GM23338 (cell line): ENCODE data around the gene RAB15. TPM values are rescaled to one million over a fixed set of nuclear protein-coding genes. Genes with fewer than 3 reads are reported as not detected.

Source experiments
- ATAC-seq: fragments of 200-7000 bp; cut with Tn5 transposase; 3 replicates; pipeline ENCODE4 v1.9.1; 2020
- DNase-seq: peaks from one replicate; pipeline ENCODE4 v3.0.0-alpha.2; 2015; ENCODE audit warnings: low spot score
- H2AFZ ChIP-seq: fragments of 200-600 bp; sonication (generic); 2 replicates; pipeline ENCODE4 v1.8.0; 2016; ENCODE audit warnings: antibody characterized with exemption, mild to moderate bottlenecking, moderate library complexity
- H3F3A ChIP-seq: fragments of 200-600 bp; sonication (generic); replicated peaks from 2 replicates; pipeline ENCODE4 v1.8.0; 2017; ENCODE audit warnings: antibody characterized with exemption, mixed run types, low read depth
- H3K27ac ChIP-seq: fragments of 200-600 bp; sonication (generic); 2 replicates; pipeline ENCODE4 v1.6.1; 2016; ENCODE audit warnings: low read depth
- H3K27me3 ChIP-seq: fragments of 200-600 bp; sonication (generic); 2 replicates; pipeline ENCODE4 v1.8.0; 2016; ENCODE audit warnings: mild to moderate bottlenecking, mixed run types, moderate library complexity; ENCODE audit not compliant: insufficient read depth
- H3K36me3 ChIP-seq: fragments of 200-600 bp; sonication (generic); 2 replicates; pipeline ENCODE4 v1.8.0; 2016; ENCODE audit warnings: mild to moderate bottlenecking; ENCODE audit not compliant: insufficient read depth
- H3K4me1 ChIP-seq: fragments of 200-600 bp; sonication (generic); 2 replicates; pipeline ENCODE4 v1.8.0; 2016; ENCODE audit warnings: mild to moderate bottlenecking, moderate library complexity; ENCODE audit not compliant: insufficient read depth
- H3K4me2 ChIP-seq: fragments of 200-600 bp; sonication (generic); 2 replicates; pipeline ENCODE4 v1.7.1; 2017; ENCODE audit warnings: mixed run types
- H3K4me3 ChIP-seq: fragments of 200-600 bp; sonication (generic); 2 replicates; pipeline ENCODE4 v1.6.1; 2016; ENCODE audit warnings: mixed run types
- H3K79me2 ChIP-seq: fragments of 200-600 bp; sonication (generic); replicated peaks from 2 replicates; pipeline ENCODE4 v1.8.0; 2017; ENCODE audit warnings: mild to moderate bottlenecking; ENCODE audit not compliant: insufficient read depth
- H3K9me2 ChIP-seq: fragments of 200-600 bp; sonication (generic); 2 replicates; pipeline ENCODE4 v1.8.0; 2017; ENCODE audit not compliant: insufficient read depth
- H4K20me1 ChIP-seq: fragments of 200-600 bp; sonication (generic); replicated peaks from 2 replicates; pipeline ENCODE4 v1.8.0; 2017; ENCODE audit warnings: mild to moderate bottlenecking; ENCODE audit not compliant: insufficient read depth
- H3K27ac Mint-ChIP-seq: 2 replicates; pipeline ENCODE4 v1.8.0; 2020; ENCODE audit warnings: inconsistent platforms, mild to moderate bottlenecking, moderate library complexity, mixed read lengths
- H3K27me3 Mint-ChIP-seq: 3 replicates; pipeline ENCODE4 v1.8.0; 2022; ENCODE audit warnings: low read depth, mild to moderate bottlenecking, moderate library complexity, mixed read lengths, inconsistent platforms; ENCODE audit not compliant: insufficient read depth, poor library complexity
- H3K36me3 Mint-ChIP-seq: 3 replicates; pipeline ENCODE4 v1.8.0; 2021; ENCODE audit warnings: low read depth, mild to moderate bottlenecking, inconsistent platforms, moderate library complexity, mixed read lengths
- H3K4me1 Mint-ChIP-seq: 3 replicates; pipeline ENCODE4 v1.8.0; 2020; ENCODE audit warnings: mild to moderate bottlenecking, inconsistent platforms, mixed read lengths
- H3K4me3 Mint-ChIP-seq: 3 replicates; pipeline ENCODE4 v1.8.0; 2021; ENCODE audit warnings: moderate library complexity, mild to moderate bottlenecking, inconsistent platforms, mixed read lengths
- H3K9me3 Mint-ChIP-seq: 3 replicates; pipeline ENCODE4 v1.8.0; 2020; ENCODE audit warnings: moderate library complexity, mild to moderate bottlenecking, inconsistent platforms, mixed read lengths
- CREB1 ChIP-seq: fragments of 250-450 bp; sonication (Bioruptor Pico); IDR thresholded peaks from 2 replicates; pipeline ENCODE4 v1.5.0; 2020; ENCODE audit warnings: low read depth, mild to moderate bottlenecking, moderate library complexity
- CTCF ChIP-seq, 2 experiments: fragments of 200-600 bp in 1 of 2; sonication (generic) in 1 of 2; conservative IDR thresholded peaks; 2 replicates each; pipeline versions ENCODE4 v1.5.1 to v1.6.1; 2016 to 2017; ENCODE audit warnings: antibody characterized with exemption in 2 of 2, low read depth in 2 of 2, mild to moderate bottlenecking in 2 of 2, moderate library complexity in 1 of 2
- EZH2 ChIP-seq: fragments of 200-600 bp; sonication (generic); IDR thresholded peaks from one replicate; pipeline ENCODE4 v1.8.0; 2017; ENCODE audit warnings: antibody characterized with exemption, mild to moderate bottlenecking, low read depth; ENCODE audit not compliant: unreplicated experiment
- EZH2phosphoT487 ChIP-seq: fragments of 200-600 bp; sonication (generic); IDR thresholded peaks from one replicate; pipeline ENCODE4 v1.8.1; 2018; ENCODE audit warnings: antibody characterized with exemption; ENCODE audit not compliant: unreplicated experiment
- STAT1 ChIP-seq: IDR thresholded peaks from one replicate; pipeline ENCODE4 v1.6.1; 2016; ENCODE audit warnings: antibody characterized with exemption; ENCODE audit not compliant: unreplicated experiment
- ZNF114 ChIP-seq: fragments of 250-450 bp; sonication (Bioruptor Pico); IDR thresholded peaks from 2 replicates; pipeline ENCODE4 v1.5.0; 2020; ENCODE audit warnings: mild to moderate bottlenecking, moderate library complexity
- ZNF331 ChIP-seq: fragments of 250-450 bp; sonication (Bioruptor Pico); IDR thresholded peaks from 2 replicates; pipeline ENCODE4 v1.5.0; 2020; ENCODE audit warnings: low read depth, mild to moderate bottlenecking, moderate library complexity
- polyA plus RNA-seq: library from polyadenylated mRNA; unstranded; fragments of >200 nt; fragmentation: Nextera tagmentation; extraction: Ambion mirVana; gene quantifications from 2 replicates; pipeline ENCODE4 v1.2.1, GENCODE V29; 2016
- total RNA-seq: library from RNA; depleted of rRNA; stranded (reverse); fragments of >200 nt; shearing (Covaris generic); gene quantifications from 2 replicates; pipeline ENCODE4 v1.2.3, GENCODE V29; 2014
- TF ChIP-seq, protein P1 (sequence below): fragments of 250-450 bp; sonication (Bioruptor Pico); IDR thresholded peaks from 2 replicates; pipeline ENCODE4 v1.5.0; 2020; ENCODE audit warnings: mild to moderate bottlenecking, moderate library complexity

Gene RAB15
- total and polyA plus RNA-seq, 2 experiments from 2014 or later = 17.4 to 43.3 TPM

DNA sequence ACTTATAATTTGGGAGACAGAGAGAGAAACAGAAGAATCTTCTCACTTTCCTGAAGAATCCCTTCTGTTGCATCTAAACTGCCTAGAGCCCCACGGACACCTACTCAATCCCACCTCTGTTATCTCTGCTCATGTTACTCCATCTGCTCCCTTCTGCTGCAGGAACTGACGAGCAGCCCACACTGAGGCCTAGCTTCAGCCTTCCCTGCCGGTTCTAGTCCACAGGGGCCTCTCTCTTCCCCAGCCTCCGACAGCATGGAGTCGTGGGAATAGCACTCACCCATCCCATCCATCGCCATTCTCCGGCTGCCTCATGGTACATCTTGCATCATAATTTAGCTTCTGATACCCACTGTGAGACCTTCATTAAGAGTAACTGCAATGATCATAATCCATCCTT lies 4.0 kb downstream of the RAB15 start:
- no peak overlapping the region for H3K27ac Mint-ChIP-seq

More for the DNA sequence above, 4.0 kb downstream of the RAB15 start:
- Mint-ChIP-seq H3K4me3 (no peak overlapping the region; the same call in 2 of the 3 replicates), H3K27me3 (peaks cover 7% of the 10 kb centered on the region), H3K9me3 (no peaks in the 10 kb centered on the region), H3K4me1 (peaks cover 50% of the 10 kb centered on the region), H3K36me3 (peaks cover 23% of the 10 kb centered on the region)
- Histone ChIP-seq H3K4me1 (peaks cover 41% of the 10 kb centered on the region), H3K36me3 (peaks cover 3% of the 10 kb centered on the region; the same call in 1 of the 2 replicates), H3F3A (peaks cover 4% of the 10 kb centered on the region; the same call in 1 of the 2 replicates), H3K4me3 (peak overlapping the region; percentile 12; the same call in 1 of the 2 replicates), H3K79me2 (peaks cover 46% of the 10 kb centered on the region), H4K20me1 (peaks cover 5% of the 10 kb centered on the region; the same call in 1 of the 2 replicates), H3K4me2 (peak overlapping the region; percentile 49), H3K27me3 (no peaks in the 10 kb centered on the region; the same call in 1 of the 2 replicates), H3K27ac (no peak overlapping the region; the same call in 1 of the 2 replicates), H2AFZ (no peak overlapping the region), H3K9me2 (no peaks in the 10 kb centered on the region; the same call in 1 of the 2 replicates)
- DNase-seq (no peak), ATAC-seq (no peak)
- TF ChIP-seq CTCF (conservative IDR thresholded peaks at IDR 0.05; ENCODE audit: low read depth in 2 of 2) (no peak), EZH2phosphoT487 (no peak), STAT1 (no peak), ZNF114 (CRISPR knock-in tag) (no peak), CREB1 (CRISPR knock-in tag) (no peak), ZNF331 (CRISPR knock-in tag) (no peak), EZH2 (no peak)
- TF ChIP-seq, protein P1, sequence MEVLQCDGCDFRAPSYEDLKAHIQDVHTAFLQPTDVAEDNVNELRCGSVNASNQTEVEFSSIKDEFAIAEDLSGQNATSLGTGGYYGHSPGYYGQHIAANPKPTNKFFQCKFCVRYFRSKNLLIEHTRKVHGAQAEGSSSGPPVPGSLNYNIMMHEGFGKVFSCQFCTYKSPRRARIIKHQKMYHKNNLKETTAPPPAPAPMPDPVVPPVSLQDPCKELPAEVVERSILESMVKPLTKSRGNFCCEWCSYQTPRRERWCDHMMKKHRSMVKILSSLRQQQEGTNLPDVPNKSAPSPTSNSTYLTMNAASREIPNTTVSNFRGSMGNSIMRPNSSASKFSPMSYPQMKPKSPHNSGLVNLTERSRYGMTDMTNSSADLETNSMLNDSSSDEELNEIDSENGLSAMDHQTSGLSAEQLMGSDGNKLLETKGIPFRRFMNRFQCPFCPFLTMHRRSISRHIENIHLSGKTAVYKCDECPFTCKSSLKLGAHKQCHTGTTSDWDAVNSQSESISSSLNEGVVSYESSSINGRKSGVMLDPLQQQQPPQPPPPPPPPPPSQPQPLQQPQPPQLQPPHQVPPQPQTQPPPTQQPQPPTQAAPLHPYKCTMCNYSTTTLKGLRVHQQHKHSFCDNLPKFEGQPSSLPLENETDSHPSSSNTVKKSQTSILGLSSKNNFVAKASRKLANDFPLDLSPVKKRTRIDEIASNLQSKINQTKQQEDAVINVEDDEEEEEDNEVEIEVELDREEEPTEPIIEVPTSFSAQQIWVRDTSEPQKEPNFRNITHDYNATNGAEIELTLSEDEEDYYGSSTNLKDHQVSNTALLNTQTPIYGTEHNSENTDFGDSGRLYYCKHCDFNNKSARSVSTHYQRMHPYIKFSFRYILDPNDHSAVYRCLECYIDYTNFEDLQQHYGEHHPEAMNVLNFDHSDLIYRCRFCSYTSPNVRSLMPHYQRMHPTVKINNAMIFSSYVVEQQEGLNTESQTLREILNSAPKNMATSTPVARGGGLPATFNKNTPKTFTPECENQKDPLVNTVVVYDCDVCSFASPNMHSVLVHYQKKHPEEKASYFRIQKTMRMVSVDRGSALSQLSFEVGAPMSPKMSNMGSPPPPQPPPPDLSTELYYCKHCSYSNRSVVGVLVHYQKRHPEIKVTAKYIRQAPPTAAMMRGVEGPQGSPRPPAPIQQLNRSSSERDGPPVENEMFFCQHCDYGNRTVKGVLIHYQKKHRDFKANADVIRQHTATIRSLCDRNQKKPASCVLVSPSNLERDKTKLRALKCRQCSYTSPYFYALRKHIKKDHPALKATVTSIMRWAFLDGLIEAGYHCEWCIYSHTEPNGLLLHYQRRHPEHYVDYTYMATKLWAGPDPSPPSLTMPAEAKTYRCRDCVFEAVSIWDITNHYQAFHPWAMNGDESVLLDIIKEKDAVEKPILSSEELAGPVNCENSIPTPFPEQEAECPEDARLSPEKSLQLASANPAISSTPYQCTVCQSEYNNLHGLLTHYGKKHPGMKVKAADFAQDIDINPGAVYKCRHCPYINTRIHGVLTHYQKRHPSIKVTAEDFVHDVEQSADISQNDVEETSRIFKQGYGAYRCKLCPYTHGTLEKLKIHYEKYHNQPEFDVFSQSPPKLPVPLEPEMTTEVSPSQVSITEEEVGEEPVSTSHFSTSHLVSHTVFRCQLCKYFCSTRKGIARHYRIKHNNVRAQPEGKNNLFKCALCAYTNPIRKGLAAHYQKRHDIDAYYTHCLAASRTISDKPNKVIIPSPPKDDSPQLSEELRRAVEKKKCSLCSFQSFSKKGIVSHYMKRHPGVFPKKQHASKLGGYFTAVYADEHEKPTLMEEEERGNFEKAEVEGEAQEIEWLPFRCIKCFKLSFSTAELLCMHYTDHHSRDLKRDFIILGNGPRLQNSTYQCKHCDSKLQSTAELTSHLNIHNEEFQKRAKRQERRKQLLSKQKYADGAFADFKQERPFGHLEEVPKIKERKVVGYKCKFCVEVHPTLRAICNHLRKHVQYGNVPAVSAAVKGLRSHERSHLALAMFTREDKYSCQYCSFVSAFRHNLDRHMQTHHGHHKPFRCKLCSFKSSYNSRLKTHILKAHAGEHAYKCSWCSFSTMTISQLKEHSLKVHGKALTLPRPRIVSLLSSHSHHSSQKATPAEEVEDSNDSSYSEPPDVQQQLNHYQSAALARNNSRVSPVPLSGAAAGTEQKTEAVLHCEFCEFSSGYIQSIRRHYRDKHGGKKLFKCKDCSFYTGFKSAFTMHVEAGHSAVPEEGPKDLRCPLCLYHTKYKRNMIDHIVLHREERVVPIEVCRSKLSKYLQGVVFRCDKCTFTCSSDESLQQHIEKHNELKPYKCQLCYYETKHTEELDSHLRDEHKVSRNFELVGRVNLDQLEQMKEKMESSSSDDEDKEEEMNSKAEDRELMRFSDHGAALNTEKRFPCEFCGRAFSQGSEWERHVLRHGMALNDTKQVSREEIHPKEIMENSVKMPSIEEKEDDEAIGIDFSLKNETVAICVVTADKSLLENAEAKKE (CRISPR knock-in tag) = no peak
